ENCODE data around the gene TCEAL9.

- TF ChIP-seq, protein P1, sequence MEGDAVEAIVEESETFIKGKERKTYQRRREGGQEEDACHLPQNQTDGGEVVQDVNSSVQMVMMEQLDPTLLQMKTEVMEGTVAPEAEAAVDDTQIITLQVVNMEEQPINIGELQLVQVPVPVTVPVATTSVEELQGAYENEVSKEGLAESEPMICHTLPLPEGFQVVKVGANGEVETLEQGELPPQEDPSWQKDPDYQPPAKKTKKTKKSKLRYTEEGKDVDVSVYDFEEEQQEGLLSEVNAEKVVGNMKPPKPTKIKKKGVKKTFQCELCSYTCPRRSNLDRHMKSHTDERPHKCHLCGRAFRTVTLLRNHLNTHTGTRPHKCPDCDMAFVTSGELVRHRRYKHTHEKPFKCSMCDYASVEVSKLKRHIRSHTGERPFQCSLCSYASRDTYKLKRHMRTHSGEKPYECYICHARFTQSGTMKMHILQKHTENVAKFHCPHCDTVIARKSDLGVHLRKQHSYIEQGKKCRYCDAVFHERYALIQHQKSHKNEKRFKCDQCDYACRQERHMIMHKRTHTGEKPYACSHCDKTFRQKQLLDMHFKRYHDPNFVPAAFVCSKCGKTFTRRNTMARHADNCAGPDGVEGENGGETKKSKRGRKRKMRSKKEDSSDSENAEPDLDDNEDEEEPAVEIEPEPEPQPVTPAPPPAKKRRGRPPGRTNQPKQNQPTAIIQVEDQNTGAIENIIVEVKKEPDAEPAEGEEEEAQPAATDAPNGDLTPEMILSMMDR (IDR thresholded peaks at IDR 0.05; ENCODE audit: low read depth, low read length), result no peak
- TF ChIP-seq POLR2A (IDR thresholded peaks at IDR 0.05; ENCODE audit: extremely low read depth, insufficient read length), result no peak
- TF ChIP-seq, protein P2, sequence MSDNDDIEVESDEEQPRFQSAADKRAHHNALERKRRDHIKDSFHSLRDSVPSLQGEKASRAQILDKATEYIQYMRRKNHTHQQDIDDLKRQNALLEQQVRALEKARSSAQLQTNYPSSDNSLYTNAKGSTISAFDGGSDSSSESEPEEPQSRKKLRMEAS (IDR thresholded peaks at IDR 0.05; ENCODE audit: low read depth, low read length), result no peak
- no peak for TF ChIP-seq MYC (IDR thresholded peaks at IDR 0.05; ENCODE audit: low read depth, low read length)
Observed at GRCh38 chrX:103399744-103400143, 43.4 kb downstream of the TCEAL9 start.
